ENCODE measurements around the gene RAB3C.
A peak's percentile ranks its signal among the peaks of the same experiment; 100 is the strongest.

Gene RAB3C

DNA sequence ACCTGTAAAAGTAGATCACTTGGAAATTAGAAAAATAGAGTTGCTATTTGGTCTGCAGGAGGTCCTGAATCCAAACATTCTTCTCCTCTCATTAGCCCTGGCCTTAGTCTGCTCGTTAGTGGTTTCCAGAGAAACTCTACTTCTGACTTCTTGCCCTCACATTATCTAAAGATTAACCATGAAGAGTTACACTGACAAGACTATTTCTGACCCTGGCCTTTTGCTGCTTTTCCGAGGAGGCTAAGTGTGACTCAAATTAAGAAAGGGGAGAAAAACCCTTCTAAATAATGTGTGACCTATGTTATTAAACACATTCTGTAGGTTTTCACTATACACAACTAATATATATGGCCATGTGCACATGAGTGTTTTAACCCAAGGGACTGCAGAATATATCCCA is 302.4 kb downstream of the RAB3C start:
- no peaks in the 10 kb centered on the region for H4K20me1 ChIP-seq (ENCODE audit: insufficient read depth)
- H2AFZ ChIP-seq (ENCODE audit: low read depth) = no peak overlapping the region
- no peaks in the 10 kb centered on the region for H3K36me3 ChIP-seq (ENCODE audit: insufficient read depth)
- no peak overlapping the region for H3K4me2 ChIP-seq
- no peak overlapping the region for H3K27ac ChIP-seq
- H3K4me3 ChIP-seq (IDR thresholded peaks at IDR 0.05; ENCODE audit: insufficient read depth, low read depth, low read length) = no peak overlapping the region
- peaks cover 19% of the 10 kb centered on the region for H3K4me1 ChIP-seq (ENCODE audit: low read depth, poor library complexity, severe bottlenecking)
- no peak overlapping the region for H3K9ac ChIP-seq
- no peaks in the 10 kb centered on the region for H3K79me2 ChIP-seq (ENCODE audit: insufficient read depth, low read depth)
- TF ChIP-seq CTCF (conservative IDR thresholded peaks at IDR 0.05; ENCODE audit: low read depth, low read length) = no peak
- H3K27me3 ChIP-seq (ENCODE audit: insufficient read depth, low read depth) = no peaks in the 10 kb centered on the region

GRCh38 chr5:58886315-58887207 is 303.7 kb downstream of the RAB3C start:
- Histone ChIP-seq H4K20me1 (ENCODE audit: insufficient read depth) (no peaks in the 10 kb centered on the region), H3K4me3 (IDR thresholded peaks at IDR 0.05; ENCODE audit: insufficient read depth, low read depth, low read length) (no peak overlapping the region), H3K27ac (peak overlapping the region; percentile 41; the same call in 1 of the 2 replicates), H3K9ac (0 out of 2 replicates have a peak overlapping the region, but pooled peaks have one; percentile 0), H3K4me1 (ENCODE audit: low read depth, poor library complexity, severe bottlenecking) (peaks cover 24% of the 10 kb centered on the region), H3K36me3 (ENCODE audit: insufficient read depth) (no peaks in the 10 kb centered on the region), H3K4me2 (peak overlapping the region; percentile 26), H2AFZ (ENCODE audit: low read depth) (peak overlapping the region; percentile 79), H3K79me2 (ENCODE audit: insufficient read depth, low read depth) (no peaks in the 10 kb centered on the region), H3K27me3 (ENCODE audit: insufficient read depth, low read depth) (no peaks in the 10 kb centered on the region)
- TF ChIP-seq CTCF (conservative IDR thresholded peaks at IDR 0.05; ENCODE audit: low read depth, low read length) = peak; percentile 98

GRCh38 chr5:58887311-58887710 is 304.4 kb downstream of the RAB3C start:
- 0 out of 2 replicates have a peak overlapping the region, but pooled peaks have one; percentile 0 for H3K9ac ChIP-seq
- H3K27me3 ChIP-seq (ENCODE audit: insufficient read depth, low read depth) = no peaks in the 10 kb centered on the region
- no peaks in the 10 kb centered on the region for H3K36me3 ChIP-seq (ENCODE audit: insufficient read depth)
- peak overlapping the region; percentile 26; the same call in 1 of the 2 replicates for H3K4me2 ChIP-seq
- H4K20me1 ChIP-seq (ENCODE audit: insufficient read depth) = no peaks in the 10 kb centered on the region
- H3K4me3 ChIP-seq (IDR thresholded peaks at IDR 0.05; ENCODE audit: insufficient read depth, low read depth, low read length) = no peak overlapping the region
- no peaks in the 10 kb centered on the region for H3K79me2 ChIP-seq (ENCODE audit: insufficient read depth, low read depth)
- H3K27ac ChIP-seq = peak overlapping the region; percentile 41; the same call in 1 of the 2 replicates
- TF ChIP-seq CTCF (conservative IDR thresholded peaks at IDR 0.05; ENCODE audit: low read depth, low read length) = no peak
- peak overlapping the region; percentile 79 for H2AFZ ChIP-seq (ENCODE audit: low read depth)
- H3K4me1 ChIP-seq (ENCODE audit: low read depth, poor library complexity, severe bottlenecking) = peaks cover 25% of the 10 kb centered on the region

DNA sequence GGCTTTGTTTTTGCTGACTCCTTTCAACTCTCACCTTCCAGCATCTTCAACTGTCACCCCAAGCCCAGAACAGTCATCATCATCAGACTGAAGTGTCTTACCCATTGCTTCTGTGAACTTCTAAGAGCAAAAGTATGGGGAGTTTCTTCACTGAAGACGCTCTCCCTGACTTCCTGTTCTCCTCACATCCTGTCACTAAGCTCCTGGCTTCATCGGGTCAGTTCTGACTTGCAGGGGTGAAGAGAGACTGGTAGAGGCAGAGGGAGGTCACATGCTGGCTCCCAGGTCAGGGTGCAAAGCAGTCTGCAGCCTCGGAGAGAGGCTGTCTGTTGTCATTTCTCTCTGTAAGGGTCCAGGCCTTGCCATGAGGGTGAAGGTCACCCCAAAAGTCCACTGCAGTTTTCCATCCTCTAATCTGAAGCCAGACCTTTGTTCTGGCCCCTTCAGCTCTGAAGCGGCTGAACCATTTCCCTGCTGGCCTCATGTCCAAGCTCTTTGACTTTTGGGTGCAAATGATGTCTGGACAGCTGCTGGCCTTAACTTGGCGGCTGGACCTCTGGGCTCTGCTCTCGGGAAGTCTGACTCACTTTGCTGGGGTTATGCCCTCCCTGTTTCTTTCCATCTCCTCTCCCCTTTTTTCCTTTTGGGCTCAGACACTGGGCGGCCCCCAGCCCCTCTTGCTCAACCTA is 305.0 kb downstream of the RAB3C start:
- Histone ChIP-seq H3K79me2 (ENCODE audit: insufficient read depth, low read depth) (no peaks in the 10 kb centered on the region), H3K27ac (no peak overlapping the region), H2AFZ (ENCODE audit: low read depth) (peak overlapping the region; percentile 79), H3K27me3 (ENCODE audit: insufficient read depth, low read depth) (no peaks in the 10 kb centered on the region), H3K36me3 (ENCODE audit: insufficient read depth) (no peaks in the 10 kb centered on the region), H3K4me1 (ENCODE audit: low read depth, poor library complexity, severe bottlenecking) (peaks cover 25% of the 10 kb centered on the region), H3K9ac (no peak overlapping the region), H4K20me1 (ENCODE audit: insufficient read depth) (no peaks in the 10 kb centered on the region), H3K4me2 (no peak overlapping the region), H3K4me3 (IDR thresholded peaks at IDR 0.05; ENCODE audit: insufficient read depth, low read depth, low read length) (no peak overlapping the region)
- no peak for TF ChIP-seq CTCF (conservative IDR thresholded peaks at IDR 0.05; ENCODE audit: low read depth, low read length)
